Neutrophil (primary cell): ENCODE measurements around the gene COMT.

ENCODE experiments used
- H3K27ac ChIP-seq: fragments of 200-600 bp; sonication (generic); 2 replicates; pipeline ENCODE4 v1.5.1; 2016; ENCODE audit warnings: mild to moderate bottlenecking, moderate library complexity
- H3K27me3 ChIP-seq: fragments of 200-600 bp; sonication (generic); 2 replicates; pipeline ENCODE4 v1.6.0; 2016; ENCODE audit warnings: mild to moderate bottlenecking
- H3K36me3 ChIP-seq: fragments of 200-600 bp; sonication (generic); 2 replicates; pipeline ENCODE4 v1.5.1; 2017
- H3K4me1 ChIP-seq, 2 experiments: fragments of 200-600 bp in 1 of 2; sonication (generic) in 1 of 2; 1 replicate in 1 of 2; 2 replicates in 1 of 2; pipeline versions ENCODE4 v1.5.1 to v1.6.1; 2013 to 2016; ENCODE audit warnings: low read depth in 1 of 2, low read length in 1 of 2, mild to moderate bottlenecking in 1 of 2, moderate library complexity in 1 of 2; ENCODE audit not compliant: control insufficient read depth in 1 of 2, insufficient read depth in 1 of 2
- H3K4me3 ChIP-seq, 2 experiments: fragments of 200-600 bp in 1 of 2; sonication (generic) in 1 of 2; 1 replicate in 1 of 2; 2 replicates in 1 of 2; pipeline ENCODE4 v1.5.1; 2013 to 2016; ENCODE audit warnings: low read depth in 1 of 2, low read length in 1 of 2, mild to moderate bottlenecking in 1 of 2, moderate library complexity in 1 of 2
- H3K9me3 ChIP-seq: fragments of 200-600 bp; sonication (generic); 2 replicates; pipeline ENCODE4 v1.5.1; 2016
- CTCF ChIP-seq: fragments of 200-600 bp; sonication (generic); IDR thresholded peaks from 2 replicates; pipeline ENCODE4 v1.5.1; 2016; ENCODE audit warnings: antibody characterized with exemption

COMT gene

DNA sequence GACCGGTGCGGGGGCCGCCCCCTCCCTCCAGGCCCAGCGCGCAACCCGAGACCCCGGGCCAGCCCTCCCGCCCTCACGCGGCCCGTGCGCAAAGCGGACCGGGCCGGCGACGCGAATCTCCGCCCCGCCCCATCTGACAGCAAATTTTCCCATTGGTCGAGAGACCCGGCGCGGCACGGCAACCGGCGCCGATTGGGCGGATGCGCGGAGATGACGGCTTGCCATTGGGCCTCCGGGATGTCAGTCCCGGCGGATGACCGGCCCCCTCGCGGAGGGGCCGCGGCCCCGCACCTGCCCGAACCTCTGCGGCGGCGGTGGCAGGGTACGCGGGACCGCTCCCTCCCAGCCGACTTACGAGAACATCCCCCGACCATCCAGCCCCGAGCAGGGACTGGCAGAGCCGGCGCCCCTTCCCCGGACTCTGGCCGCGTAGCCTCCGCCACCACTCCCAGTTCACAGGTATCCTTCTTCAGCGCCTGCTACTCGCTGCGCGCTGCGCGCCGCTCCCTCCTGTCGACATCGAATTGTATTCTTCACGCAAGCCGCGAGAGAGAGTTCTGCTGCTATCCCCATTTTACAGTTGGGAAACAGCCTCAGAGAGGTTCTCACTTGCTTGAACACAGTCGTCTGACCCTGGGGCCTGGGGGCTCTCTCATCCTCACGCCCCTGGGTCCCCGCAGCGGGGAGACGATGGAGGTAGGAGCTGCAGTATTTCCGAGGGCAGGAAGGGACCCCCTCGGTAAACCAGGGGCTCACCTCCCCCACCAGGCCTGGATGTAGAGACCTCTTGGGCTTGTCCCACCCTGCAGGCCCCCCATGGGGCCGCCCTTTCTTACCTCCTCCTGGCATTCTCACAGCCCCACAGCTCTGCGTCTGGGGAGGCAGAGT is 75.4 kb downstream of the COMT start, which contains the start of gene ARVCF:
ARVCF (minus strand) TSS at position 90 of the 888 bp plus-strand sequence. CDS start 26,029 bp downstream, outside the sequence.
- Histone ChIP-seq H3K27ac (no peak within 1 kb of the TSS), H3K4me1 (peaks cover 43% of the 10 kb centered on the region in 2 experiments)

GRCh38 chr22:20017622-20017958 is 76.0 kb downstream of the COMT start:
- Histone ChIP-seq H3K4me1 (peaks cover 49% of the 10 kb centered on the region in 2 experiments), H3K36me3 (no peaks in the 10 kb centered on the region), H3K27ac (no peak overlapping the region), H3K27me3 (peaks cover 55% of the 10 kb centered on the region), H3K4me3 (peak overlapping the region; percentile 81), H3K9me3 (no peaks in the 10 kb centered on the region)
- TF ChIP-seq CTCF: no peak

More for the DNA sequence above, 75.4 kb downstream of the COMT start, which contains the start of gene ARVCF:
- Histone ChIP-seq H3K36me3 (no peaks in the 10 kb centered on the region), H3K4me3 (peak within 1 kb of the TSS; percentile 81), H3K27me3 (peaks cover 55% of the 10 kb centered on the region), H3K9me3 (no peaks in the 10 kb centered on the region)
- peak; percentile 69 for TF ChIP-seq CTCF

GRCh38 chr22:20018001-20018400 is 76.4 kb downstream of the COMT start:
- no peak overlapping the region for H3K4me3 ChIP-seq

More at GRCh38 chr22:20018001-20018400, 76.4 kb downstream of the COMT start:
- Histone ChIP-seq H3K27me3 (peaks cover 55% of the 10 kb centered on the region), H3K36me3 (no peaks in the 10 kb centered on the region), H3K9me3 (no peaks in the 10 kb centered on the region), H3K4me1 (peaks cover 53% of the 10 kb centered on the region in 2 experiments), H3K27ac (no peak overlapping the region)
- no peak for TF ChIP-seq CTCF
